ENCODE measurements around the gene PRKAG2.

Gene PRKAG2

GRCh38 chr7:151712810-151713125, 164.1 kb downstream of the PRKAG2 start:
- TF ChIP-seq, protein P1, sequence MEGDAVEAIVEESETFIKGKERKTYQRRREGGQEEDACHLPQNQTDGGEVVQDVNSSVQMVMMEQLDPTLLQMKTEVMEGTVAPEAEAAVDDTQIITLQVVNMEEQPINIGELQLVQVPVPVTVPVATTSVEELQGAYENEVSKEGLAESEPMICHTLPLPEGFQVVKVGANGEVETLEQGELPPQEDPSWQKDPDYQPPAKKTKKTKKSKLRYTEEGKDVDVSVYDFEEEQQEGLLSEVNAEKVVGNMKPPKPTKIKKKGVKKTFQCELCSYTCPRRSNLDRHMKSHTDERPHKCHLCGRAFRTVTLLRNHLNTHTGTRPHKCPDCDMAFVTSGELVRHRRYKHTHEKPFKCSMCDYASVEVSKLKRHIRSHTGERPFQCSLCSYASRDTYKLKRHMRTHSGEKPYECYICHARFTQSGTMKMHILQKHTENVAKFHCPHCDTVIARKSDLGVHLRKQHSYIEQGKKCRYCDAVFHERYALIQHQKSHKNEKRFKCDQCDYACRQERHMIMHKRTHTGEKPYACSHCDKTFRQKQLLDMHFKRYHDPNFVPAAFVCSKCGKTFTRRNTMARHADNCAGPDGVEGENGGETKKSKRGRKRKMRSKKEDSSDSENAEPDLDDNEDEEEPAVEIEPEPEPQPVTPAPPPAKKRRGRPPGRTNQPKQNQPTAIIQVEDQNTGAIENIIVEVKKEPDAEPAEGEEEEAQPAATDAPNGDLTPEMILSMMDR (IDR thresholded peaks at IDR 0.05; ENCODE audit: low read depth, low read length) = no peak
- H3K4me3 ChIP-seq (ENCODE audit: low read depth, low read length) = no peak overlapping the region

DNA sequence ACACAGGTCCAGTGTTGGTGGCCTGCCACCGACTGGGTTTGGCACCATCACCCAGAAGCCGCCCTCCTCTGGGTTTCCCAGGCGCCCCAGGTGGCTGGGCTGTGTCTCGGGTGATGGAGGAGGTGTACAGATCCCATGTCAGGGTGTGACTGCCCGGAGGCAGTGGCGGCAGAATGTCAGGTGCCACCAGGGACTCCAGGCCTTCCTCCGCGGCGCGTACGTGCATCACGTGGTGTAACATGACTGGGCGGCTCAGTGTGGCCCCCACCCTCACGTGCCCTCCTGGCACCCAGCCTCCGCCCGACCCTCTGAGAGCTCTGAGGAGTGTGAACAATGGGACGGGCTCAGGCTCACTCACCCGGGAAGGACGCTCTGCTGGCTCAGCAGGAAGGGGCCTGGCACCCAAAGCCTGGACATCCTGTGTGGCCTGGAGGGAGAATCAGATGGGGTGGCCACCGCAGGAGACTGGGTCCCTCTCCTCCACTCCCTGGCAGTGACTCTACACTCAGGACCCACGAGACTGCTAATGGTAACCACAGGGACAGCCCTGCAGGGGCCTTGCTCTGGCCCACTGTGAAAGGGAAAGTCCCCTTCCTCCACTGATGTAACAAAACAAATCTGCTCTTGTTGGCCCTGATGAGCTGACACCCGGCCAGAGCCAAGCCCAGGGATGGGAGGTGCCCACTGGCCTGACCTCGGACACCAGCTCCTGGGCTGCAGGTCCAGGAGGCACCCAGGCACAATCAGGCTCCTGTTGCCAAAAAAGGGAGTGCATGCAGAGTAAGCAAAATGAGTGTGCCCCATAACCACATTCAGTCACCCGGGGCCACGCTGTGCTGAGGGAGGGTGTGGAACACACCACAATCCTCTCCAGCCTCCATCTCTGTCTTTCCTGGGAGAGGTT, 164.8 kb downstream of the PRKAG2 start:
- TF ChIP-seq, protein P1 (IDR thresholded peaks at IDR 0.05; ENCODE audit: low read depth, low read length) = no peak
- H3K4me3 ChIP-seq (ENCODE audit: low read depth, low read length) = no peak overlapping the region

DNA sequence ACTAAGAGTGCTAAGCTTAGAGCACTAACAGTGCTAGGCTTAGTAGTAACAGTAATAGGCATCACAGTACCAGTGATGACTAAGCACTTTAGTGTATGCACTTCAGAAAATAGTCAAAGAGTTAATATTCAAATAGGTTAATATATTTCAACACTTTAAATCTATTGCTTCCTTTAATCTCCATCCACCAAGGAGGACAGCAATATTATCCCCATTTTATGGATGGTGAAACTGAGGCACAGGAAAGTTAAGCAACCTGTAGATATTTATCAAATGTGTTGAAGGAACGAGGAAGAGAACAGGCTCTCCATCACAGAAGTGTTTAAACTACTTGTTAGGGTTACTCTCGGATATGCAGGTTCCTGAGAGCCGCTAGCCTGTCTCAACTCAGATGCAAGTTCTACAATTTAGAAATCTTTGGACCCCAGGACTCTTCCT, 165.5 kb downstream of the PRKAG2 start:
- TF ChIP-seq, protein P1 (IDR thresholded peaks at IDR 0.05; ENCODE audit: low read depth, low read length) = no peak
- H3K4me3 ChIP-seq (ENCODE audit: low read depth, low read length) = no peak overlapping the region

GRCh38 chr7:151710646-151711434, 166.1 kb downstream of the PRKAG2 start:
- H3K4me3 ChIP-seq (ENCODE audit: low read depth, low read length) = no peak overlapping the region

GRCh38 chr7:151710121-151710640, 166.7 kb downstream of the PRKAG2 start:
- TF ChIP-seq, protein P1 (IDR thresholded peaks at IDR 0.05; ENCODE audit: low read depth, low read length) = no peak
- H3K4me3 ChIP-seq (ENCODE audit: low read depth, low read length) = no peak overlapping the region

More at GRCh38 chr7:151710646-151711434, 166.1 kb downstream of the PRKAG2 start:
- TF ChIP-seq, protein P1 (IDR thresholded peaks at IDR 0.05; ENCODE audit: low read depth, low read length) = no peak

DNA sequence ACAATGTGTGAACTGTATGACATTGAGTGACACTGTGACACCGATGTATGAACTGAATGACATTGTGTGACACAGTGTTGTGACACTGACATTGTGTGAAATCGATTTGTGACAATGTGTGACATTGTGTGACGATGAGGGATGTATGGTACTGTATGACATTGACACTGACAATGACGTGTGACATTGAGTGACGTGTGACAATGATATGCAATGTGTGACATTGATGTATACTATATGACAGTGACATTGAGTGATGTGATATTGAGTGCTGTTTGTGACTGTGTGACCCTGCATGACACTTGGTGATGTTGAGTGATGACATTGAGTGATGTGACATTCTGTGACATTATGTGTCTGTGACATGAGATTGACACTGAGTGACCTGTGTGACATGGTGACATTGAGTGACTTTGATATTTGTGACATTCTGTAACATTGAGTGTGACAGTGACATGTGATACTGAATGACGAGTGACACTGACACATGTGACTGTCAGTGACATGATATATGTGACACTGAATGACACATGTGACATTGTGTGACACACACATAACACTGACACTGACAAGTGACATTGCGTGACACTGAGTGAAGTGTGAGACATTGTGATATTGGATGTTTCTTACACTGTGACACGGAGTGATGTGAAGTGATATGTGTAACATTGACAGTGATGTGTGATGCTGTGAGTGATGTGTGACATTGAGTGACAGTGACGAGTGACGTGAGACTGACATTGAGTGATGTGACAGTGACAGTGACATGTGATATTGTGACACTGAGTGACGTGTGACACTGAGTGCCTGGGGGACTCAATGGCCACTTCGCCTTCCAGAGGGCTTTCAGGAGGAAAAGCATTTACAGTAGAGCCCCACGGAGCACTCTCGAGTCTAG, 167.5 kb downstream of the PRKAG2 start:
- no peak overlapping the region for H3K4me3 ChIP-seq (ENCODE audit: low read depth, low read length)
- TF ChIP-seq, protein P1 (IDR thresholded peaks at IDR 0.05; ENCODE audit: low read depth, low read length) = no peak

All from WI38 (cell line).